Measurements from ENCODE around the gene CD4.

The CD4 gene

GRCh38 chr12:6783828-6784227 is 5.5 kb upstream of the CD4 start:
- no peaks in the 10 kb centered on the region for H3K9me3 ChIP-seq
- TF ChIP-seq CTCF (IDR thresholded peaks at IDR 0.05) = no peak
- peak overlapping the region; percentile 77 for H3K27ac ChIP-seq
- H3K27me3 ChIP-seq = no peaks in the 10 kb centered on the region
- peaks cover 22 to 25% of the 10 kb centered on the region in 2 experiments for H3K4me1 ChIP-seq (ENCODE audit: control insufficient read depth in 1 of 2, insufficient read depth in 1 of 2, low read depth in 1 of 2, low read length in 1 of 2)
- H3K4me3 ChIP-seq (ENCODE audit: low read depth in 1 of 2, low read length in 1 of 2) = no peak overlapping the region
- no peaks in the 10 kb centered on the region for H3K36me3 ChIP-seq

GRCh38 chr12:6784296-6784695 is 5.0 kb upstream of the CD4 start:
- no peak for TF ChIP-seq CTCF (IDR thresholded peaks at IDR 0.05)
- H3K4me1 ChIP-seq (ENCODE audit: control insufficient read depth in 1 of 2, insufficient read depth in 1 of 2, low read depth in 1 of 2, low read length in 1 of 2) = peaks cover 23 to 25% of the 10 kb centered on the region in 2 experiments
- H3K36me3 ChIP-seq = no peaks in the 10 kb centered on the region
- H3K27me3 ChIP-seq = no peaks in the 10 kb centered on the region
- H3K4me3 ChIP-seq (ENCODE audit: low read depth in 1 of 2, low read length in 1 of 2) = no peak overlapping the region
- H3K9me3 ChIP-seq = no peaks in the 10 kb centered on the region
- H3K27ac ChIP-seq = peak overlapping the region; percentile 77

- Histone ChIP-seq H3K4me3 (ENCODE audit: low read depth in 1 of 2, low read length in 1 of 2) (no peak overlapping the region), H3K27me3 (no peaks in the 10 kb centered on the region), H3K36me3 (no peaks in the 10 kb centered on the region), H3K4me1 (ENCODE audit: control insufficient read depth in 1 of 2, insufficient read depth in 1 of 2, low read depth in 1 of 2, low read length in 1 of 2) (peaks cover 27 to 30% of the 10 kb centered on the region in 2 experiments), H3K27ac (peak overlapping the region; percentile 77), H3K9me3 (no peaks in the 10 kb centered on the region)
- no peak for TF ChIP-seq CTCF (IDR thresholded peaks at IDR 0.05)
Observed at GRCh38 chr12:6784761-6785160, 4.6 kb upstream of the CD4 start.

GRCh38 chr12:6786416-6787094 is 2.8 kb upstream of the CD4 start:
- Histone ChIP-seq H3K27ac (no peak overlapping the region), H3K4me1 (ENCODE audit: control insufficient read depth in 1 of 2, insufficient read depth in 1 of 2, low read depth in 1 of 2, low read length in 1 of 2) (peaks cover 28 to 34% of the 10 kb centered on the region in 2 experiments), H3K9me3 (no peaks in the 10 kb centered on the region), H3K27me3 (no peaks in the 10 kb centered on the region), H3K4me3 (ENCODE audit: low read depth in 1 of 2, low read length in 1 of 2) (no peak overlapping the region), H3K36me3 (no peaks in the 10 kb centered on the region)
- TF ChIP-seq CTCF (IDR thresholded peaks at IDR 0.05) = no peak

- Histone ChIP-seq H3K4me3 (ENCODE audit: low read depth in 1 of 2, low read length in 1 of 2) (no peak overlapping the region), H3K4me1 (ENCODE audit: control insufficient read depth in 1 of 2, insufficient read depth in 1 of 2, low read depth in 1 of 2, low read length in 1 of 2) (peaks cover 34 to 42% of the 10 kb centered on the region in 2 experiments), H3K9me3 (no peaks in the 10 kb centered on the region), H3K27me3 (no peaks in the 10 kb centered on the region), H3K27ac (no peak overlapping the region), H3K36me3 (no peaks in the 10 kb centered on the region)
- no peak for TF ChIP-seq CTCF (IDR thresholded peaks at IDR 0.05)
Observed at GRCh38 chr12:6787309-6787708, 2.0 kb upstream of the CD4 start.
